MM.1S (cell line): ENCODE data around the gene ATXN10.

ENCODE experiments used
- EZH2 ChIP-seq: fragments of 300-600 bp; sonication (generic); optimal IDR thresholded peaks from 2 replicates; pipeline ENCODE3; 2017; ENCODE audit warnings: low read depth, mild to moderate bottlenecking, antibody characterized with exemption, low read length, mixed read lengths
- EZH2phosphoT487 ChIP-seq: fragments of 300-600 bp; sonication (generic); IDR thresholded peaks from 2 replicates; pipeline ENCODE4 v1.6.1; 2018; ENCODE audit warnings: antibody characterized with exemption, low read length
- TF ChIP-seq, protein P1 (sequence below): fragments of 300-600 bp; sonication (generic); IDR thresholded peaks from 2 replicates; pipeline ENCODE4 v1.5.1; 2016; ENCODE audit warnings: antibody characterized with exemption, low read length, mixed read lengths

DNA sequence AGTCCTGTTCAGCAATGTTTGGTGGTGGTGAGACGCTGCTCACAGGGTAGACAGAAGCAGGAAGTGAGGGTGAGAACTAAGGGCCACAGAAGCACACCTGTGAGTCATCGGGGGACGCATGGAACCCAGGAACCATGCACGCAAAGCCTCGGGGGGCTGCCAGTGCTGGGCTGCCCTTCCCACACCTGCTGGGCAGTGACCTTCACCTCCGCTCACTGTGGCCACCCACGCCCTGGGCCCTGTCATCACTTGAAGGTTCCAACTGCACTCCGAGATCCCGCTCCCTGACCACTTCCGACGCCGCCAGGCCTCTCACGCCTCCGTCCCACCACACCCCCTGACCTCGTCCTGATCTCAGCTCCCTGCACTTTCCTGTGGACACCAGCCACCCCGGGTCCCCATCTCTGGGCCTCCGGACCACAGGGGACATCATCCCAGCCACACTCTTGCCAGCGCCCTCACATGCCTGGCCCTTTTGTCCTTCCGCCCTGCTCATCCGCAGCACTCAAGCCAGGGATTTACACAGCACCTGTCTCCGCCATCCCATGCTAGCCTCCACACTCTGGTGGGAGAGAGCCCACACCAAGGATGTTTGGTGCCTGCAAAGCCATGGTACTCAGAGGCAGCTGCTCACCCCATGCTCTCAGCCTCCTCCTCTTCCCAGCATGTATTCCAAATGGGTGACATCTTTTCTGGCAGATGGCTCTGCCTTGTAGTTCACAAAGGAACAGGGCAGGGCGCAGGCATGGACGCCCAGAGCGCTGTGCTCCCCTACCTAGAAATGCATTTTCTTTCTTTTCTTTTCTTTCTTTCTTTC lies 23.1 kb upstream of the ATXN10 start:
- TF ChIP-seq, protein P1, sequence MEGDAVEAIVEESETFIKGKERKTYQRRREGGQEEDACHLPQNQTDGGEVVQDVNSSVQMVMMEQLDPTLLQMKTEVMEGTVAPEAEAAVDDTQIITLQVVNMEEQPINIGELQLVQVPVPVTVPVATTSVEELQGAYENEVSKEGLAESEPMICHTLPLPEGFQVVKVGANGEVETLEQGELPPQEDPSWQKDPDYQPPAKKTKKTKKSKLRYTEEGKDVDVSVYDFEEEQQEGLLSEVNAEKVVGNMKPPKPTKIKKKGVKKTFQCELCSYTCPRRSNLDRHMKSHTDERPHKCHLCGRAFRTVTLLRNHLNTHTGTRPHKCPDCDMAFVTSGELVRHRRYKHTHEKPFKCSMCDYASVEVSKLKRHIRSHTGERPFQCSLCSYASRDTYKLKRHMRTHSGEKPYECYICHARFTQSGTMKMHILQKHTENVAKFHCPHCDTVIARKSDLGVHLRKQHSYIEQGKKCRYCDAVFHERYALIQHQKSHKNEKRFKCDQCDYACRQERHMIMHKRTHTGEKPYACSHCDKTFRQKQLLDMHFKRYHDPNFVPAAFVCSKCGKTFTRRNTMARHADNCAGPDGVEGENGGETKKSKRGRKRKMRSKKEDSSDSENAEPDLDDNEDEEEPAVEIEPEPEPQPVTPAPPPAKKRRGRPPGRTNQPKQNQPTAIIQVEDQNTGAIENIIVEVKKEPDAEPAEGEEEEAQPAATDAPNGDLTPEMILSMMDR, result no peak
- TF ChIP-seq EZH2phosphoT487, result no peak
- no peak for TF ChIP-seq EZH2
